ENCODE measurements around the gene SPTLC3. TPM values are rescaled to one million over a fixed set of nuclear protein-coding genes. Genes with fewer than 3 reads are reported as not detected.
A peak's percentile ranks its signal among the peaks of the same experiment; 100 is the strongest.

Gene SPTLC3
- total RNA-seq, 1 experiment from 2014 or later = 3.8 TPM

GRCh38 chr20:12984863-12985262 lies 23.9 kb upstream of the SPTLC3 start:
- DNase-seq (ENCODE audit: low spot score) = peak; percentile 57

- no peak for DNase-seq (ENCODE audit: low spot score)
Observed at GRCh38 chr20:12987261-12987660, 21.5 kb upstream of the SPTLC3 start.

- no peak for DNase-seq (ENCODE audit: low spot score)
Observed at GRCh38 chr20:12989586-12990115, 19.1 kb upstream of the SPTLC3 start.

- no peak for DNase-seq (ENCODE audit: low spot score)
Observed at GRCh38 chr20:12997128-12997655, 11.6 kb upstream of the SPTLC3 start.

GRCh38 chr20:12998046-12998445 lies 10.7 kb upstream of the SPTLC3 start:
- no peak for DNase-seq (ENCODE audit: low spot score)

- DNase-seq (ENCODE audit: low spot score) = no peak
Observed at GRCh38 chr20:12999201-12999600, 9.6 kb upstream of the SPTLC3 start.

GRCh38 chr20:13002251-13002650 lies 6.5 kb upstream of the SPTLC3 start:
- no peak for DNase-seq (ENCODE audit: low spot score)

- DNase-seq (ENCODE audit: low spot score) = no peak
Observed at GRCh38 chr20:13006825-13007224, 1.9 kb upstream of the SPTLC3 start.

GRCh38 chr20:13007596-13007995 lies 1.2 kb upstream of the SPTLC3 start:
- no peak for DNase-seq (ENCODE audit: low spot score)

- DNase-seq (ENCODE audit: low spot score) = peak; percentile 91
Observed at GRCh38 chr20:13009682-13010406, 1.1 kb downstream of the SPTLC3 start.

- no peak for DNase-seq (ENCODE audit: low spot score)
Observed at GRCh38 chr20:13012886-13013285, 4.1 kb downstream of the SPTLC3 start.

GRCh38 chr20:13013411-13013810 lies 4.6 kb downstream of the SPTLC3 start:
- DNase-seq (ENCODE audit: low spot score) = no peak

- no peak for DNase-seq (ENCODE audit: low spot score)
Observed at GRCh38 chr20:13017235-13017634, 8.5 kb downstream of the SPTLC3 start.

GRCh38 chr20:13017883-13018535 lies 9.2 kb downstream of the SPTLC3 start:
- no peak for DNase-seq (ENCODE audit: low spot score)

- DNase-seq (ENCODE audit: low spot score) = no peak
Observed at GRCh38 chr20:13021205-13021970, 12.6 kb downstream of the SPTLC3 start.

GRCh38 chr20:13022401-13023155 lies 13.8 kb downstream of the SPTLC3 start:
- peak; percentile 38 for DNase-seq (ENCODE audit: low spot score)

GRCh38 chr20:13024596-13024995 lies 15.8 kb downstream of the SPTLC3 start:
- no peak for DNase-seq (ENCODE audit: low spot score)

GRCh38 chr20:13025181-13025580 lies 16.4 kb downstream of the SPTLC3 start:
- DNase-seq (ENCODE audit: low spot score) = no peak

GRCh38 chr20:13028001-13028400 lies 19.2 kb downstream of the SPTLC3 start:
- DNase-seq (ENCODE audit: low spot score) = no peak

GRCh38 chr20:13028673-13029072 lies 19.9 kb downstream of the SPTLC3 start:
- no peak for DNase-seq (ENCODE audit: low spot score)

- DNase-seq (ENCODE audit: low spot score) = peak; percentile 97
Observed at GRCh38 chr20:13029687-13030375, 21.1 kb downstream of the SPTLC3 start.
